ENCODE results near the gene CPHXL2.

The CPHXL2 gene

GRCh38 chr16:75627851-75628250 is 49.0 kb downstream of the CPHXL2 start:
- Histone ChIP-seq H3K9me3 (ENCODE audit: insufficient read depth, low read length, severe bottlenecking) (no peaks in the 10 kb centered on the region), H3K27me3 (ENCODE audit: insufficient read depth, low read length, poor library complexity) (no peaks in the 10 kb centered on the region), H3K9ac (ENCODE audit: low read depth, low read length) (no peak overlapping the region), H3K4me2 (ENCODE audit: insufficient read depth, low read length) (no peak overlapping the region), H3K27ac (ENCODE audit: low read length) (no peak overlapping the region), H4K20me1 (ENCODE audit: insufficient read depth, low read length) (no peaks in the 10 kb centered on the region), H3K4me3 (ENCODE audit: low read depth in 1 of 2, low read length in 2 of 2) (no peak overlapping the region), H3K79me2 (ENCODE audit: insufficient read depth, low read length) (peaks cover under 1% of the 10 kb centered on the region; the same call in 1 of the 2 replicates), H3K4me1 (ENCODE audit: insufficient read depth, low read length) (peaks cover 13% of the 10 kb centered on the region), H3K36me3 (ENCODE audit: insufficient read depth, low read length) (peaks cover 73% of the 10 kb centered on the region), H2AFZ (ENCODE audit: low read depth, low read length) (no peak overlapping the region)
- DNase-seq (no peak), ATAC-seq (ENCODE audit: insufficient read depth, low read depth) (no peak)
- TF ChIP-seq, protein P1, sequence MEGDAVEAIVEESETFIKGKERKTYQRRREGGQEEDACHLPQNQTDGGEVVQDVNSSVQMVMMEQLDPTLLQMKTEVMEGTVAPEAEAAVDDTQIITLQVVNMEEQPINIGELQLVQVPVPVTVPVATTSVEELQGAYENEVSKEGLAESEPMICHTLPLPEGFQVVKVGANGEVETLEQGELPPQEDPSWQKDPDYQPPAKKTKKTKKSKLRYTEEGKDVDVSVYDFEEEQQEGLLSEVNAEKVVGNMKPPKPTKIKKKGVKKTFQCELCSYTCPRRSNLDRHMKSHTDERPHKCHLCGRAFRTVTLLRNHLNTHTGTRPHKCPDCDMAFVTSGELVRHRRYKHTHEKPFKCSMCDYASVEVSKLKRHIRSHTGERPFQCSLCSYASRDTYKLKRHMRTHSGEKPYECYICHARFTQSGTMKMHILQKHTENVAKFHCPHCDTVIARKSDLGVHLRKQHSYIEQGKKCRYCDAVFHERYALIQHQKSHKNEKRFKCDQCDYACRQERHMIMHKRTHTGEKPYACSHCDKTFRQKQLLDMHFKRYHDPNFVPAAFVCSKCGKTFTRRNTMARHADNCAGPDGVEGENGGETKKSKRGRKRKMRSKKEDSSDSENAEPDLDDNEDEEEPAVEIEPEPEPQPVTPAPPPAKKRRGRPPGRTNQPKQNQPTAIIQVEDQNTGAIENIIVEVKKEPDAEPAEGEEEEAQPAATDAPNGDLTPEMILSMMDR (IDR thresholded peaks at IDR 0.05; ENCODE audit: borderline replicate concordance, extremely low read depth, low read length, poor library complexity, severe bottlenecking): no peak
- no peak for TF ChIP-seq EZH2 (IDR thresholded peaks at IDR 0.05; ENCODE audit: borderline replicate concordance, low read depth, low read length, severe bottlenecking)

GRCh38 chr16:75626806-75627205 is 50.0 kb downstream of the CPHXL2 start:
- H4K20me1 ChIP-seq (ENCODE audit: insufficient read depth, low read length): no peaks in the 10 kb centered on the region
- H2AFZ ChIP-seq (ENCODE audit: low read depth, low read length): no peak overlapping the region
- H3K9ac ChIP-seq (ENCODE audit: low read depth, low read length): no peak overlapping the region
- no peak for DNase-seq
- H3K4me1 ChIP-seq (ENCODE audit: insufficient read depth, low read length): peaks cover 20% of the 10 kb centered on the region
- no peak overlapping the region for H3K27ac ChIP-seq (ENCODE audit: low read length)
- TF ChIP-seq EZH2 (IDR thresholded peaks at IDR 0.05; ENCODE audit: borderline replicate concordance, low read depth, low read length, severe bottlenecking): no peak
- TF ChIP-seq, protein P1 (IDR thresholded peaks at IDR 0.05; ENCODE audit: borderline replicate concordance, extremely low read depth, low read length, poor library complexity, severe bottlenecking): no peak
- H3K4me2 ChIP-seq (ENCODE audit: insufficient read depth, low read length): no peak overlapping the region
- H3K27me3 ChIP-seq (ENCODE audit: insufficient read depth, low read length, poor library complexity): no peaks in the 10 kb centered on the region
- no peak overlapping the region for H3K4me3 ChIP-seq (ENCODE audit: low read depth in 1 of 2, low read length in 2 of 2)
- ATAC-seq (ENCODE audit: insufficient read depth, low read depth): no peak
- no peaks in the 10 kb centered on the region for H3K9me3 ChIP-seq (ENCODE audit: insufficient read depth, low read length, severe bottlenecking)
- H3K79me2 ChIP-seq (ENCODE audit: insufficient read depth, low read length): peaks cover 11% of the 10 kb centered on the region
- peaks cover 64% of the 10 kb centered on the region for H3K36me3 ChIP-seq (ENCODE audit: insufficient read depth, low read length)

DNA sequence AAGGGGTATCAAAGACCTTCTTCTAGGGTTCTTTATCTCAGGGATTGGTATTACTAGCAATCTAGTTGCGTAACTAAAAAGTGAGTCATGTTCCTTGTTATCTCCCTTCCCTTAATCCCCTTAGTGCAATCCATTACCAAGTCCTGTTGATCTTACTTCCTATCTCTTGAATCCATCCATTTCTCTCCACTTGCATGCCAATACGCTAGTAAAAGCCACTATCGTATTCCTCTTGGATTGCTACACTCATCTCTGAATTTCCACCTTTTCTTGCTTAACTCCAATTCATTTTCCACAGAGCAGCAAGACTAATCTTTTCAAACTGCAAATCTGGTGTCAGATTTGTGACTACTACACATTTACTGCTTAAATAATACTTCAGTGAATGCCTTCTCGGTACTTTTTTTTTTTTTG is 51.9 kb downstream of the CPHXL2 start:
- Histone ChIP-seq H2AFZ (ENCODE audit: low read depth, low read length) (no peak overlapping the region), H3K4me1 (ENCODE audit: insufficient read depth, low read length) (peaks cover 38% of the 10 kb centered on the region), H3K27ac (ENCODE audit: low read length) (no peak overlapping the region), H3K79me2 (ENCODE audit: insufficient read depth, low read length) (peaks cover 24% of the 10 kb centered on the region), H3K27me3 (ENCODE audit: insufficient read depth, low read length, poor library complexity) (no peaks in the 10 kb centered on the region), H3K9me3 (ENCODE audit: insufficient read depth, low read length, severe bottlenecking) (no peaks in the 10 kb centered on the region), H3K9ac (ENCODE audit: low read depth, low read length) (no peak overlapping the region), H3K4me2 (ENCODE audit: insufficient read depth, low read length) (no peak overlapping the region), H3K4me3 (ENCODE audit: low read depth in 1 of 2, low read length in 2 of 2) (no peak overlapping the region), H3K36me3 (ENCODE audit: insufficient read depth, low read length) (peaks cover 55% of the 10 kb centered on the region), H4K20me1 (ENCODE audit: insufficient read depth, low read length) (no peaks in the 10 kb centered on the region)
- no peak for DNase-seq
- ATAC-seq (ENCODE audit: insufficient read depth, low read depth): no peak
- TF ChIP-seq, protein P1 (IDR thresholded peaks at IDR 0.05; ENCODE audit: borderline replicate concordance, extremely low read depth, low read length, poor library complexity, severe bottlenecking): no peak
- no peak for TF ChIP-seq EZH2 (IDR thresholded peaks at IDR 0.05; ENCODE audit: borderline replicate concordance, low read depth, low read length, severe bottlenecking)

Data from DND-41 (cell line).